Thoracic aorta (tissue), 2 donors: ENCODE data around the gene TMEM81. TPM values are rescaled to one million over a fixed set of nuclear protein-coding genes. Genes with fewer than 3 reads are reported as not detected.
A peak's percentile ranks its signal among the peaks of the same experiment; 100 is the strongest.

Source experiments
- ATAC-seq: fragments of 150-250 bp; one replicate; pipeline ENCODE4 v1.8.0; 2017; ENCODE audit warnings: low read depth; ENCODE audit not compliant: insufficient number of reproducible peaks, low FRiP score
- DNase-seq: peaks from one replicate; pipeline ENCODE4 v3.0.0-alpha.2; 2020; ENCODE audit warnings: low spot score
- H3K27ac ChIP-seq, 2 donors: fragments of 200-600 bp; sonication (generic); 1 replicate in 1 of 2; 2 replicates in 1 of 2; pipeline ENCODE4 v1.5.1; 2016; ENCODE audit warnings: mild to moderate bottlenecking in 2 of 2, moderate library complexity in 2 of 2
- H3K27me3 ChIP-seq: fragments of 200-600 bp; sonication (generic); replicated peaks from 2 replicates; pipeline ENCODE4 v1.6.0; 2016; ENCODE audit warnings: mild to moderate bottlenecking; ENCODE audit not compliant: insufficient read depth
- H3K36me3 ChIP-seq: fragments of 200-600 bp; sonication (generic); one replicate; pipeline ENCODE4 v1.5.1; 2016
- H3K4me1 ChIP-seq, 2 donors: fragments of 200-600 bp; sonication (generic); 1 replicate in 1 of 2; 2 replicates in 1 of 2; pipeline versions ENCODE4 v1.5.1 to v1.6.0; 2016; ENCODE audit warnings: low read depth in 2 of 2, mild to moderate bottlenecking in 1 of 2; ENCODE audit not compliant: control insufficient read depth in 1 of 2
- H3K4me3 ChIP-seq: fragments of 200-600 bp; sonication (generic); 2 replicates; pipeline ENCODE4 v1.5.1; 2016; ENCODE audit warnings: mild to moderate bottlenecking
- H3K9me3 ChIP-seq: fragments of 200-600 bp; sonication (generic); 2 replicates; pipeline ENCODE4 v1.5.1; 2016
- CTCF ChIP-seq: fragments of 200-600 bp; sonication (generic); IDR thresholded peaks from one replicate; pipeline ENCODE4 v1.5.1; 2019; ENCODE audit warnings: antibody characterized with exemption
- total RNA-seq, 2 donors: library from RNA; depleted of rRNA; stranded (reverse); fragments of >200 nt; gene quantifications; one replicate each; pipeline versions ENCODE4 v1.1.0 to v1.2.3, GENCODE V29; 2016

The TMEM81 gene
- total RNA-seq, 2 donors from 2014 or later, result 0.41 to 0.85 TPM

DNA sequence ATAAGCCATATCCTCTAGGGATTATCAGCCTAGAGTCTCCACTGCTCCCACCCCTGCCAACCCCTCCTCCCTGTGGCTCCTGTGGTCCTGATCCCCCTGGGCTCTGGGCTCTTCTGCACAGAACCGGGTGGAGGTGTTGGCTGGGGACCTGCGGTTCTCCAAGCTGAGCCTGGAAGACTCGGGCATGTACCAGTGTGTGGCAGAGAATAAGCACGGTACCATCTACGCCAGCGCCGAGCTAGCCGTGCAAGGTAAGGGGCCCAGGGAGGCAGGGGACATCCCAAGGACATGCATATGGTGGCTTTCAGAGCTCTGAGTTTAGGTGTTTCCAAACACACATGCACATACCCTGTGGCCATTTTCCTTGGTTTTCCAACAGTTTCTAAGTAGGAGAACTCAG, 21.9 kb downstream of the TMEM81 start:
- TF ChIP-seq CTCF, result no peak
- no peak overlapping the region for H3K4me3 ChIP-seq
- H3K36me3 ChIP-seq, result no peaks in the 10 kb centered on the region
- H3K4me1 ChIP-seq, result peaks cover 0 to 3% of the 10 kb centered on the region in 2 donors
- no peak overlapping the region for H3K27ac ChIP-seq
- ATAC-seq (no peak), DNase-seq (no peak)
- H3K9me3 ChIP-seq, result no peaks in the 10 kb centered on the region
- H3K27me3 ChIP-seq, result no peaks in the 10 kb centered on the region

GRCh38 chr1:205061665-205062069, 22.6 kb downstream of the TMEM81 start:
- no peak overlapping the region for H3K27ac ChIP-seq
- TF ChIP-seq CTCF, result peak; percentile 63
- peaks cover 0 to 3% of the 10 kb centered on the region in 2 donors for H3K4me1 ChIP-seq
- no peaks in the 10 kb centered on the region for H3K9me3 ChIP-seq
- no peak overlapping the region for H3K4me3 ChIP-seq
- DNase-seq (peak; percentile 13), ATAC-seq (no peak)
- H3K36me3 ChIP-seq, result no peaks in the 10 kb centered on the region
- H3K27me3 ChIP-seq, result no peaks in the 10 kb centered on the region

DNA sequence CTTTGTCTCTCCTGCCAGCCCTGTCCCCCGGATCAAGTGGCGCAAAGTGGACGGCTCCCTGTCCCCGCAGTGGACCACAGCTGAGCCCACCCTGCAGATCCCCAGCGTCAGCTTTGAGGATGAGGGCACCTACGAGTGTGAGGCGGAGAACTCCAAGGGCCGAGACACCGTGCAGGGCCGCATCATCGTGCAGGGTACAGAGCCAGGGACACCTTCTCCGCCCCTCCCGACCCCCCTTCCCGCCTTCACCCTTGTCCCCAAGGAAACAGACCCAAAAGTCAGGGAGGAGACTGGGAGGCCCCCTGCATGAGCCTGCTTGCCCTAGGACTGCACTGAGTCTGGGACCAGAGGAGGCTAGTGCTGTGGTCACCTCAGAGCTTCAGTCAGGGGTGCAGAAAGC, 23.0 kb downstream of the TMEM81 start:
- Histone ChIP-seq H3K27me3 (no peaks in the 10 kb centered on the region), H3K27ac (no peak overlapping the region), H3K36me3 (no peaks in the 10 kb centered on the region), H3K4me1 (peaks cover 0 to 3% of the 10 kb centered on the region in 2 donors), H3K9me3 (no peaks in the 10 kb centered on the region), H3K4me3 (no peak overlapping the region)
- DNase-seq (no peak), ATAC-seq (no peak)
- no peak for TF ChIP-seq CTCF

DNA sequence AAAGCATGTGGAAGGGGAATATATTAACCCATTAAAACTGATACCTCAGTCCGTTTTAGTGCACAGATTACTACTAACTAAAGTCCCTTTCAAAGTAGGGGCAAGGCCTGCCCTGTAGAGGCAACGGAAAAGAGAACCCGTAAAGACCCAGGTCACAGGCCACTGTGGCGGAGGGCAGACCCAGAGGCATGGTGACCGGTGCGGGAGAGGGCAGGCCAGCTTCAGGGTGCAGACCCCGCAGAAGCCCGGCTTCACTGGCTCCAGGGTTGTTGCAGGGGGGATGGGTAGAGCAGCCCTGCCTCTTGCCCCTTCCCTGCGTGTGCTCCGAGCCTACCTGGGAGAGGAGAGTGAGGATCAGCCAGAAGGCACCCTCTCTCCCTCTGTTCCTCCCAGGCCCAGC, 23.5 kb downstream of the TMEM81 start:
- Histone ChIP-seq H3K9me3 (no peaks in the 10 kb centered on the region), H3K27me3 (no peaks in the 10 kb centered on the region), H3K36me3 (no peaks in the 10 kb centered on the region), H3K4me3 (no peak overlapping the region), H3K4me1 (peaks cover 0 to 3% of the 10 kb centered on the region in 2 donors), H3K27ac (no peak overlapping the region)
- DNase-seq, result no peak
- TF ChIP-seq CTCF, result no peak
- ATAC-seq, result no peak

DNA sequence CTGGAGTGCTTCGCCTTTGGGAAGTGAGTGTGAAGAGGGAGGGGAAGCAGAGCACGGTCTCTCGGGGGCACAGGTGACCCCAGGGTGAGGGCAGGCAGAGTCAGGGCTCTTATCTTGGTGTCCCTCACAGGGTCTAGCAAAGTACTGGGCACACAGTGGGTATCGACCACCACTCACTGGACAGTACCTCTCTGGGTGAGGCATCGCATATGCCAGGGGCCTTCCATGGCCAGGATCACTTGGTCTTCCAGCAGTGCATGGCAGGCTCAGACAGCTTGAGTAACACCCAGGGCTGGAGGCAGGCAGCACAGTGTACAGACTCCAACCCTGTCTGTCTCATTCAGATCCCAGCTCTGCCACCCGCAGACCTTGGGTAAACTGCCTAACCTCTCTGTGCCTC, 24.6 kb downstream of the TMEM81 start:
- no peaks in the 10 kb centered on the region for H3K36me3 ChIP-seq
- TF ChIP-seq CTCF, result no peak
- no peak overlapping the region for H3K4me3 ChIP-seq
- ATAC-seq, result no peak
- no peaks in the 10 kb centered on the region for H3K9me3 ChIP-seq
- H3K4me1 ChIP-seq, result peaks cover 0 to 3% of the 10 kb centered on the region in 2 donors
- no peak overlapping the region for H3K27ac ChIP-seq
- DNase-seq, result no peak
- H3K27me3 ChIP-seq, result no peaks in the 10 kb centered on the region
